Measurements from ENCODE around the gene FH.

FH gene

GRCh38 chr1:241536969-241537368 is 17.4 kb upstream of the FH start:
- in situ Hi-C loops (cut with MboI; ENCODE audit: low sequenced_read_pairs, unreplicated experiment), result no loop called here
- no peak for DNase-seq (ENCODE audit: low spot score)
- TF ChIP-seq CTCF (IDR thresholded peaks at IDR 0.05; ENCODE audit: borderline replicate concordance, control extremely low read depth, extremely low read depth, insufficient read depth, missing control alignments), result no peak

- no peak for TF ChIP-seq CTCF (IDR thresholded peaks at IDR 0.05; ENCODE audit: borderline replicate concordance, control extremely low read depth, extremely low read depth, insufficient read depth, missing control alignments)
- in situ Hi-C loops (cut with MboI; ENCODE audit: low sequenced_read_pairs, unreplicated experiment), result no loop called here
- no peak for DNase-seq (ENCODE audit: low spot score)
These were observed 16.7 kb upstream of the FH start for GRCh38 chr1:241536304-241536703.

GRCh38 chr1:241533326-241534115 is 14.0 kb upstream of the FH start:
- DNase-seq (ENCODE audit: low spot score), result no peak
- no peak for TF ChIP-seq CTCF (IDR thresholded peaks at IDR 0.05; ENCODE audit: borderline replicate concordance, control extremely low read depth, extremely low read depth, insufficient read depth, missing control alignments)
- in situ Hi-C loops (cut with MboI; ENCODE audit: low sequenced_read_pairs, unreplicated experiment), result no loop called here

GRCh38 chr1:241532864-241533263 is 13.3 kb upstream of the FH start:
- in situ Hi-C loops (cut with MboI; ENCODE audit: low sequenced_read_pairs, unreplicated experiment), result no loop called here
- no peak for TF ChIP-seq CTCF (IDR thresholded peaks at IDR 0.05; ENCODE audit: borderline replicate concordance, control extremely low read depth, extremely low read depth, insufficient read depth, missing control alignments)
- DNase-seq (ENCODE audit: low spot score), result no peak

- no peak for TF ChIP-seq CTCF (IDR thresholded peaks at IDR 0.05; ENCODE audit: borderline replicate concordance, control extremely low read depth, extremely low read depth, insufficient read depth, missing control alignments)
- in situ Hi-C loops (cut with MboI; ENCODE audit: low sequenced_read_pairs, unreplicated experiment), result no loop called here
- no peak for DNase-seq (ENCODE audit: low spot score)
These were observed 12.6 kb upstream of the FH start, which contains the start of gene KMO for GRCh38 chr1:241532162-241532531. Gene KMO (plus strand): TSS chr1:241532378. CDS start chr1:241532445, 67 bp downstream.

- no peak for DNase-seq (ENCODE audit: low spot score)
- in situ Hi-C loops (cut with MboI; ENCODE audit: low sequenced_read_pairs, unreplicated experiment), result no loop called here
- peak; percentile 29 for TF ChIP-seq CTCF (IDR thresholded peaks at IDR 0.05; ENCODE audit: borderline replicate concordance, control extremely low read depth, extremely low read depth, insufficient read depth, missing control alignments)
These were observed 11.9 kb upstream of the FH start for GRCh38 chr1:241531195-241532161.

Data from GM13976 (cell line).